Measurements from ENCODE around the gene FMN2.

The FMN2 gene

DNA sequence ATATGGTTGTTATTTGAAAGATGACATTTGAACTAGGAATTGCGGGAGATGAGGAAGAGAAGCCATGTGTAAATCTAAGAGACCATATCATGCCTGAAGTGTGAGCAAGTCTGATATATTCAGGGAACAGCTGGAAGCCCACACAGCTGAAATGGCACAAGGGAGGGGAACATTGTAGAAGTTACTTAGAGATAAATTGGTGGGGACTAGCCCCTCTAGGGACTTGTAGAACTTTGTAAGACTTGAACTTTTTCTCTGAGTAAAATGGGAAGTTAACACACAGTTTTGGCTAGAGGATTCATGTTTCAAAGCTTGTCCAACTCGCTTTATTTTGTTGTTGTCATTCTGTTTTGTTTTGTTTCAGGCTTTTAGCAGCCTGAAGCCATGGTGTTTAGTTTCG, 216.4 kb downstream of the FMN2 start:
- TF ChIP-seq FOXP2 (optimal IDR thresholded peaks at IDR 0.05; ENCODE audit: borderline replicate concordance, extremely low read depth, extremely low read length, insufficient read depth), result no peak
- no peak for TF ChIP-seq TAF1 (IDR thresholded peaks at IDR 0.05; ENCODE audit: borderline replicate concordance, insufficient read depth, low read length)
- TF ChIP-seq, protein P1, sequence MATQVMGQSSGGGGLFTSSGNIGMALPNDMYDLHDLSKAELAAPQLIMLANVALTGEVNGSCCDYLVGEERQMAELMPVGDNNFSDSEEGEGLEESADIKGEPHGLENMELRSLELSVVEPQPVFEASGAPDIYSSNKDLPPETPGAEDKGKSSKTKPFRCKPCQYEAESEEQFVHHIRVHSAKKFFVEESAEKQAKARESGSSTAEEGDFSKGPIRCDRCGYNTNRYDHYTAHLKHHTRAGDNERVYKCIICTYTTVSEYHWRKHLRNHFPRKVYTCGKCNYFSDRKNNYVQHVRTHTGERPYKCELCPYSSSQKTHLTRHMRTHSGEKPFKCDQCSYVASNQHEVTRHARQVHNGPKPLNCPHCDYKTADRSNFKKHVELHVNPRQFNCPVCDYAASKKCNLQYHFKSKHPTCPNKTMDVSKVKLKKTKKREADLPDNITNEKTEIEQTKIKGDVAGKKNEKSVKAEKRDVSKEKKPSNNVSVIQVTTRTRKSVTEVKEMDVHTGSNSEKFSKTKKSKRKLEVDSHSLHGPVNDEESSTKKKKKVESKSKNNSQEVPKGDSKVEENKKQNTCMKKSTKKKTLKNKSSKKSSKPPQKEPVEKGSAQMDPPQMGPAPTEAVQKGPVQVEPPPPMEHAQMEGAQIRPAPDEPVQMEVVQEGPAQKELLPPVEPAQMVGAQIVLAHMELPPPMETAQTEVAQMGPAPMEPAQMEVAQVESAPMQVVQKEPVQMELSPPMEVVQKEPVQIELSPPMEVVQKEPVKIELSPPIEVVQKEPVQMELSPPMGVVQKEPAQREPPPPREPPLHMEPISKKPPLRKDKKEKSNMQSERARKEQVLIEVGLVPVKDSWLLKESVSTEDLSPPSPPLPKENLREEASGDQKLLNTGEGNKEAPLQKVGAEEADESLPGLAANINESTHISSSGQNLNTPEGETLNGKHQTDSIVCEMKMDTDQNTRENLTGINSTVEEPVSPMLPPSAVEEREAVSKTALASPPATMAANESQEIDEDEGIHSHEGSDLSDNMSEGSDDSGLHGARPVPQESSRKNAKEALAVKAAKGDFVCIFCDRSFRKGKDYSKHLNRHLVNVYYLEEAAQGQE (IDR thresholded peaks at IDR 0.05; ENCODE audit: insufficient read depth in 1 of 2, low read depth in 2 of 2, low read length in 2 of 2), result no peak
- TF ChIP-seq SIN3A (IDR thresholded peaks at IDR 0.05; ENCODE audit: borderline replicate concordance, insufficient read depth, low read length), result no peak
- no peak for TF ChIP-seq POLR2AphosphoS5 (IDR thresholded peaks at IDR 0.05; ENCODE audit: low read depth, low read length)

DNA sequence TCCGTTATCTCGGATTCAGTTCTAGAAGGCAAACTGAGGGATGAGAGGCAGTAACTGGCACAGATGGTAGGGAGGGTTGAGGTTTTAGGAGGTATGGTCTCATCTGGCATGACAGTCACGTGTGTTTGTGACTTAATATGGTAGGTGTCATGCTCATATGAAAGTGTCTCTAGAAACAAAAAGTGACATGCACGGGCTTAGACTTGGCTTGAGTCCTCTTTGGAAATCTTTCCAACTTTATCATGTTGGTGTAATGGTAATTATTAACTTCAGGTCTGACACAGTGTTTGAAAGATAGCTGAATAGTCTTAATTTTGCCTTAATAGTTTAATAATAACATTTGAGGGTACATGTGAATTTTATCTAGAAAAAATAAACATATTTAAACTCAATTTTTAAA, 218.1 kb downstream of the FMN2 start:
- TF ChIP-seq, protein P1 (IDR thresholded peaks at IDR 0.05; ENCODE audit: insufficient read depth in 1 of 2, low read depth in 2 of 2, low read length in 2 of 2), result no peak
- no peak for TF ChIP-seq POLR2AphosphoS5 (IDR thresholded peaks at IDR 0.05; ENCODE audit: low read depth, low read length)
- TF ChIP-seq SIN3A (IDR thresholded peaks at IDR 0.05; ENCODE audit: borderline replicate concordance, insufficient read depth, low read length), result no peak
- no peak for TF ChIP-seq FOXP2 (optimal IDR thresholded peaks at IDR 0.05; ENCODE audit: borderline replicate concordance, extremely low read depth, extremely low read length, insufficient read depth)
- TF ChIP-seq TAF1 (IDR thresholded peaks at IDR 0.05; ENCODE audit: borderline replicate concordance, insufficient read depth, low read length), result no peak

DNA sequence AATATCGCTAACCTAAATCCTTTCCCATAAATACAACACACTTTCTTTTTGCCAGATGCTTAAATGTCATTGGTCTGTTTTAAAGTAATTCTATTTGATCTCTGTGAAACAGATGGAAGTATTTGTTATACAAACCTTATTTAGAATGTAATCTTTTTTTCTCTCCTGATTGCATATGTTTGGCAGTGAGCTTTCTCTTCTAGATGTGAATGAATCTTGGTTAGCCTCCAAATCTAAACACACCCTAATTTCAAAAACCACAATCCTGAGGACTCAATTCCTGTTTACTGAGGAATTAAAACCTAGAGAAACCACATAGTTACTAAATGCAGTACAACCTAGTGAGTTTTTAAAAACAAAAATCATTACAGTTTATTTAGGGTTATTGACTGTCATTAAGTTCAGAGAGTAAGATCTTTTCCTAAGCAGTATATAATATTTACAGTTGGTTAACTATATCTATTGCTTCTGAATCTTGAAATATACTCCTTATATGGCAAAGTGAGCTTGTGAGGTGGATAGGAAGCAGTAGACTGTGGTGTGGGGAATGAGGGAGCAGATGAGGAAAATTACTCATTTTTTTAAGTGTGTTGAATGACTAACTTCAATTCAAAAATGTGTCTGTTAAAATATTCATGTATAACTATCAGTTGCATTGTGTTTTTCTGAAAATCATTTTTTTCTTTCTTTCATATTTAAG, 218.7 kb downstream of the FMN2 start:
- 0 out of 2 replicates have a peak, but pooled peaks have one; percentile 24 for TF ChIP-seq POLR2AphosphoS5 (IDR thresholded peaks at IDR 0.05; ENCODE audit: low read depth, low read length)
- no peak for TF ChIP-seq FOXP2 (optimal IDR thresholded peaks at IDR 0.05; ENCODE audit: borderline replicate concordance, extremely low read depth, extremely low read length, insufficient read depth)
- TF ChIP-seq TAF1 (IDR thresholded peaks at IDR 0.05; ENCODE audit: borderline replicate concordance, insufficient read depth, low read length), result no peak
- TF ChIP-seq, protein P1 (IDR thresholded peaks at IDR 0.05; ENCODE audit: insufficient read depth in 1 of 2, low read depth in 2 of 2, low read length in 2 of 2), result no peak
- no peak for TF ChIP-seq SIN3A (IDR thresholded peaks at IDR 0.05; ENCODE audit: borderline replicate concordance, insufficient read depth, low read length)

DNA sequence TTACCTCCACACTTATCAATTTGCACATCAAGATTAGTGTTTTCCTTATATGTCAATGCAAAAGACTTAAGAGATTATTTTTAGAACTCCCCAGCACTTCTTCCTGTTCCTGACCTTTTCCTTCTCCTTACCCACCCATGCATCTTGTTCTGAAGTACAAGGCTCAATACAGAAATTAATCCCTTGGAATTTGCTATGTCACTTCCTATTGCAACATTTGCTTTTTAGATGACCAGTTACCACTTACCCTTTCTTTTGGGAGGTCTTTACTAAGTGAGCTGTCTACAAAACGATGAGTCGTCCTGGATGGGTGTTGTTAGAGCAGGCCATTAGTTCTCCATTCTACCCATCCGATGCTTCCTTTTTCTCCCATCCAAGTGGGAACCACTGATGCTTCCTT, 221.2 kb downstream of the FMN2 start:
- TF ChIP-seq FOXP2 (optimal IDR thresholded peaks at IDR 0.05; ENCODE audit: borderline replicate concordance, extremely low read depth, extremely low read length, insufficient read depth), result no peak
- TF ChIP-seq TAF1 (IDR thresholded peaks at IDR 0.05; ENCODE audit: borderline replicate concordance, insufficient read depth, low read length), result no peak
- TF ChIP-seq SIN3A (IDR thresholded peaks at IDR 0.05; ENCODE audit: borderline replicate concordance, insufficient read depth, low read length), result no peak
- no peak for TF ChIP-seq POLR2AphosphoS5 (IDR thresholded peaks at IDR 0.05; ENCODE audit: low read depth, low read length)
- TF ChIP-seq, protein P1 (IDR thresholded peaks at IDR 0.05; ENCODE audit: insufficient read depth in 1 of 2, low read depth in 2 of 2, low read length in 2 of 2), result no peak

Measured in PFSK-1 (cell line).